ENCODE measurements around the gene FREM1.

FREM1 gene

DNA sequence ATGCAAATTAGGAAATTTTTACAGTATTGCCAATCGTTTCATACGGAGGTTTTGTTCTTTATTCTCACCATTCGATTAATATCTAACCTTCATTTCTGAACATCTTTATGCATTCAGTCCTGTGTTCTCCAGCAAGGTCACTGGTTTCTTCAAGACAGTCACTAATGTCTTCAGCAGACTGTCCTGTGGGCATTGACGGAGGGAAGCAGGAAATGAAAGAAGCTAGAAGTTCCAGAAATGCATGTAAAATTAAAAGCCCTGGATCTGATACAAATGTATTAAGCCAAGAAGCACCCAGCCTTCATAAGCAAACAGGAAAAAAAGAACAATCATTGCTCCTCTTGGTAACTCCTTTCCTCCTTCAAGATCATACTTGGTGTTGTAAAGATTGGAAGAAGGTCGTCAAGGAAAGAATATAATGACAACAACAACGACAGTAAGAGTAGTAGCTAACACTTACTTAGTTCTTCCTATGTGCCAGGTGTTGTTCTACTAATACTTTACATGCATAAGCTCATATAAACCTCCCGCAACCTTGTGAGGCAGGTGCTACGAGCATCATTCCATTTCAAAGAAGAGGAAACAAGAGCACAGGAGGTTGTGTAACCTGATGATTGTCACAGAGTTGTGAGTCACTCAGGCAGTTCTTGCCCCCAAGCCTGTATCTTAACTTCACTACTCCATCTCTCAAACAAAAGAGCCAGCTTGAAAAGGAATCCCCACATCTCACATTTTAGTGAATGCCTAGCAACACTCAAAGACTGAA lies 127.8 kb downstream of the FREM1 start:
- no peak overlapping the region for H3K4me3 ChIP-seq (ENCODE audit: low read depth, low read length)
- DNase-seq (ENCODE audit: low read depth): no peak

DNA sequence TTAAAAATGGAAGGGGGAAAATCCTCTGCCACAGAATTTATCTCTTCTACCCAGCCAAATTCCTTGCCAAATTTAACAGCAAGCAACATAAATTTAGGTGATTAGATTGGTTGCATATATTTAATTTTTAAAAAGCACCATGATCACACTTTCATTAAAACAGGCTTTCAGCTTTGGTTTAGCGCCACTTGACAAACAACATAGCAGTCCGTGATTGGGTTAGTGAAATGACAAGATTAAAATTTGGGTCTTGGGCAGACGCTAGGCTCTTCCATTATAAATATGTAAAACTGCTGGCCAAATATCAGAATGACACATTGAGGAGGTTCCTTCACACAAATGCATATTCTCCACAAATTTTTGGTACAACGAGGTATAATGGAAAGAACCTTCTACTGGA lies 129.5 kb downstream of the FREM1 start:
- H3K4me3 ChIP-seq (ENCODE audit: low read depth, low read length): no peak overlapping the region
- no peak for DNase-seq (ENCODE audit: low read depth)

DNA sequence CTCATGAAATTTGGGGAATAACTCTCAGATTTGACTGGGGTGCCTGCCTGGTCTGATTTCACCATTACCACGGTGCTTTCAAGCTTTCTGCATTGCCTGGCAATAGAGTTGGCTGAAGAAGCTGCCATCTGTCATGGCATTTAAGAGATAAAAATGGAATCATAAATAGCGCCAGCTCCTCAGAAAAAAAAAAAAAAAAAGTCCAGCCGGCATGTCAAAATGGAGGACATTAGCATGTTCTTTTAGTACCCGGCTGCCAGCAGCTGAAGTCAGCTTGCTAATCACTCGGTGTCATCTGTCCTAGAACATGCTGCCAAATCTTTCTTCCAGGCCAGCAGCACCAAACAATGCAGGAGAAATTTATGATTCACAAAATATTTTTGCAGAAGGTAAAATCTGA lies 130.0 kb downstream of the FREM1 start:
- no peak for DNase-seq (ENCODE audit: low read depth)
- no peak overlapping the region for H3K4me3 ChIP-seq (ENCODE audit: low read depth, low read length)

DNA sequence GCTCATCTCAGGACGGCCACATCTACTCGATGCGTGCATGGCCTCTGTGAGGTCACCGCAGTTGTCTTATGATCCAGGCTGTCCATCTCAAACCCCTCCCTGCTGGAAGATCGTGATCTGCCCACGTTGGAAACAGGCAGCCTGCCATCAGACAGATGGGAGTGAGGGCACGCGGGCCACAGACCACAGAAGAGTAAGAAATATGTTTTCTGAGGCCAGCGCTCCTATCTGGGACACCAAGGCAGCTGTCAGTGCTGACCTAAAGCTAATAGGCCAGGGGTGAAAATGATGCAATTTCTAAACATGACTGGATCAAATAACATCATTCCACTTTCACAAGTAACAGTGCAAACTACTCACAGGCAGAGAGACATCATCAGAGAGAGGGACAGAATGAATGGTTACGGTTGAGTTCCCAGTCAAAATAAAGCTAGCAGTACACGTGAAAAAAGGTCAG lies 130.6 kb downstream of the FREM1 start:
- DNase-seq (ENCODE audit: low read depth): peak; percentile 68
- H3K4me3 ChIP-seq (ENCODE audit: low read depth, low read length): no peak overlapping the region

DNA sequence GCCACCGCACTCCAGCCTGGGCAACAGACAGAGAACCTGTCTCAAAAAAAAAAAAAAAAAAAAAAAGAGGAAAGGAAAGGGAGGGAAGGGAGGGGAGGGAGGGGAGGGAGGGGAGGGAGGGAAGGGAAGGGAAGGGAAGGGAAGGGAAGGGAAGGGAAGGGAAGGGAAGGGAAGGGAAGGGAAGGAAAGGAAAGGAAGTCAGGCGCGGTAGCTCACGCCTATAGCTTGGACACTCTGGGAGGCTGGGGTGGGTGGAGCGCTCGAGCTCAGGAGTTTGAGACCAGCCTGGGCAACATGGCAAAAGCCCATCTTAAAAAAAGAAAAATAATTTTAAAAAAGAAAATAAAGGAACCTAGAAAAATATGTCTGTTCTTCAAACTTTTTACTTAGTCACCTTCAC lies 131.7 kb downstream of the FREM1 start:
- DNase-seq (ENCODE audit: low read depth): no peak
- H3K4me3 ChIP-seq (ENCODE audit: low read depth, low read length): no peak overlapping the region

DNA sequence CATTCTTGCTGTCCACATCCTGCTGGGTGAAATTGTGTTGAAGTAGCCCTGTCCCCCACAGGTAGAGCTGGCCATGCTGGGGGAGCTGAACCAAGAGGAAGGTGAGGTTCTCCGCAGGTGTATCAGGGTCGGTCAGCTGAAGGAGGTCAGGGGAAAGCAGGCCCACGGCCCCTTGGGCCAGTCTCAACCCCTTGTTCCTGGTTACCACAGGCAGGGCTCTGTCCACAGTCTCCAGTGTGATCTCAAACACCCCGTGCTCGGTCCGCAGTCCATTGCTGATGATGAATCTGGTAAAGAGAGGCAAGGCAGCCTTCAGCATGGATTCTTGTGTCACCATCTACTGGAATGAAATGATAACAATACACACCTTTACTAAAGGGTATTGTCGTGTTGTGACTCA lies 134.3 kb downstream of the FREM1 start:
- H3K4me3 ChIP-seq (ENCODE audit: low read depth, low read length): no peak overlapping the region
- DNase-seq (ENCODE audit: low read depth): no peak

DNA sequence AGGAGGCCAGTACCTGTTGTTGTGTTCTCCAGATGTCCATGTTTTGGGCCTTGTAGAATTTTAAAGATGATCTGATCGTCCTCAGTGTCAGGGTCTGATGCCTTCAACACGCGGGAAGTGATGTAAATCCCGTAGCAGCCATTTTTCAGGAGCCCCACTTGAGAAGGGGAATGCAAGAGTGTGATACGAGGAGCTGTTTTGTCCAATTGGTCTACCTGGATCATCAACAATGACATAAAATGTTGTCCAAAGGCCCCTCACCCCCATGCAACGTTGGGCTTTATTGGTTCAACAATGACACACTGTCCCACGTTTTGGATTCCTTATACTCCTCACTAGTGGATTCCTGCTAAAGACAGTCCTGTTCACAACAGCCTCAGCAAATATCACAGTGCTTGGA lies 139.6 kb downstream of the FREM1 start:
- DNase-seq (ENCODE audit: low read depth): no peak
- no peak overlapping the region for H3K4me3 ChIP-seq (ENCODE audit: low read depth, low read length)

DNA sequence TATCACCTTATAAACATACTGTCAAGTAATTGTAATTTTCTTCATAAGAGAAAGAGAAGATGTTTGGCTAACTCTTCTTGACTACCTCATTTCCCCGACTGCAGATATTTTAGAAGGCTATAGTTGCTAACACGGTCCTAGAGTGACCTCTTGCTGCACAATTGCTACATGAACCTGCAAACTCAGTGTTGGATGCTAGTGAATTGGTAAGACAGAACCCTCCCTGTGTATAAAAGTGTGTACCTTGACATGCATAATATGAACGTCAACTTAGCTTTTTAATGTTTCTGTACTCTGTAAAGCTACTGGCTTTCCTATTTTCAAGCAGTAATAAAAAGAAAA lies 141.0 kb downstream of the FREM1 start:
- DNase-seq (ENCODE audit: low read depth): no peak
- H3K4me3 ChIP-seq (ENCODE audit: low read depth, low read length): no peak overlapping the region

DNA sequence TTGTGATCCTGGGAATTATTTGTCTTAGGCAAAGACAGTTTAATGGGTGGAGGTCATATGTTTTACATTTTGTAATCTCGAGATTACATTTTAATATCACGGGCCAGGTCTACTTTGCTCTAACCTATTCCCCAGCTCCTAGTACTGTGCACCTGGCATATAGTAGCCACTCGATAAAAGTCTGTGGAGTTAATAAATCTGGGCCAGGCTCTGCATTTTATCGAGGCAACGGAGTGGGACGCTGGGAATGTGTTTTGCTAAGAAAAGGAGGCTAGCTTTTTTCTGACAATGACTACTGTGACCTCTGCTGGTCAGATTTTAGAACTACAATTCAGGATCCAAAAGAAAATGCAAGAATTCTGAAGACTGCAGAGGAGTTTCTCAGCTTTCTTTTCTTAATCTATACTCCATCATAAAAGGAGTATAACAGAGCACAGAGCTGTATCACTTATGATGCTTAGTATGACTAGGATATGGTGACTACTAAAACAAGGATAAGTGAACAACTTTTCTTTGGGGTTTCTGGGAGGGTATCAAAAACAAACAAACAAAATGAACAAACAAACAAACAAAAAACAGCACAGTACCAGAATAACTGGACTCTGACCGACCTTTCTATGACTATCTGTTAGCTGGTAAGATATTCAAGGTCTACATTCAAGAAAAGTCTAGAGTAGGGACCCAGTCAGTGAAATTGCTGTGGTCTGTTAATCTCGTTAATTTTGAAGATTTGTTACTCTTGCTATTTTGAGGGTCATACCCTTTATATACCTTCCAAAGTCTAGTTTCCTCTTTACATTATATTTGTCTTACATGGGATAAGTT lies 141.6 kb downstream of the FREM1 start:
- H3K4me3 ChIP-seq (ENCODE audit: low read depth, low read length): no peak overlapping the region
- no peak for DNase-seq (ENCODE audit: low read depth)

DNA sequence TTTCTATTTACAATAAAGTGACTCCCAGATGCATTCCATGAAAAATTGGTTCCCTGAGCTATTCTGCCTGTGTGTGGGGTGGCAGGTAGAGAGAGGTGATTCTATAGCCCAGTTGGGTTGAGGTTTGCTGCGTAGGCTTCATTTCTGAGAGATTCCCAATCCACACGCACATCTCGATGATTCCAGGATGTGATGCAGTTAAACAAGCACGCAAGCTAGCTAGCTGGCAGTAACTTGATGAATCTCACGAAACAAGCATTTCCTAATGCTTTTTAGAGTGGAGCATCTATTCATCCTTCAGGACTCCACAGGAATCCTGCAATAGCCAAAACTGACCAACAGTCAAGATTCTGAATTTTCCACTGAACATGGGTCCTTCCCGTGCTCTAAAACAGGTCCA lies 143.9 kb downstream of the FREM1 start:
- H3K4me3 ChIP-seq (ENCODE audit: low read depth, low read length): no peak overlapping the region
- no peak for DNase-seq (ENCODE audit: low read depth)

DNA sequence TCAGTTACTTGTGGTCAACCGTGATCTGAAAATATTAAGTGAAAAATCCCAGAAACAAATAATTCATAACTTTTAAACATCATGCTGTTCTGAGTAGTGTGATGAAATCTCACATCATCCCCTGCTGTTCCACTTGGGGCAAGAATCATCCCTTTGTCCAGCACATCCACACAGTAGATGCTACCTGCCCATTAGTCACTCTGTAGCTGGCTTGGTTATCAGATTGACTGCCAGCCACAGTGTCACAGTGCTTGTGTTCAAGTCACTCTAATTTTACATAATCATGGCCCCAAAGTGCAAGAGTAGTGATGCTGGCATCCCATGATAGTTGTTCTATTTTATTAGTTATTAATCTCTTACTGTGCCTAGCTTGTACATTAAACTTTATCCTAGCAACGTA lies 148.6 kb downstream of the FREM1 start:
- H3K4me3 ChIP-seq (ENCODE audit: low read depth, low read length): no peak overlapping the region
- no peak for DNase-seq (ENCODE audit: low read depth)

DNA sequence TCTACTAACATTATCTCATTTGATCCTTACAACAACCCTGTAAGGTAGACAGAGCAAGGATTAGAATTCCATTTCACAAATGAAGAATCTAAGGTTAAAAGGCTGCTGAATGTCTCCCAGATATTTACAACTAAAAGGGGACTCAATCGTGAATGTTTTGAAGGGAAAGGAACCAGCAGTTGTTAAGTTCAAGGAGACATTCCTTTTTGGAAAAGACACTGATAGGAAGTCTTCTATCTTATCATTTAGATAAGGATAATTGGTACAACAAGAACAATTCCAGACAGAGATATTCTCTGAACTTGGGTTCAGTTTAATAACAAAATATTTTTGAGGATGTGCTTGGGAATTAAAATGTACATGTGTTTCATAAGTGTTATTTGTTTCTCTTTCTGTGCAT lies 150.2 kb downstream of the FREM1 start:
- H3K4me3 ChIP-seq (ENCODE audit: low read depth, low read length): no peak overlapping the region
- no peak for DNase-seq (ENCODE audit: low read depth)

DNA sequence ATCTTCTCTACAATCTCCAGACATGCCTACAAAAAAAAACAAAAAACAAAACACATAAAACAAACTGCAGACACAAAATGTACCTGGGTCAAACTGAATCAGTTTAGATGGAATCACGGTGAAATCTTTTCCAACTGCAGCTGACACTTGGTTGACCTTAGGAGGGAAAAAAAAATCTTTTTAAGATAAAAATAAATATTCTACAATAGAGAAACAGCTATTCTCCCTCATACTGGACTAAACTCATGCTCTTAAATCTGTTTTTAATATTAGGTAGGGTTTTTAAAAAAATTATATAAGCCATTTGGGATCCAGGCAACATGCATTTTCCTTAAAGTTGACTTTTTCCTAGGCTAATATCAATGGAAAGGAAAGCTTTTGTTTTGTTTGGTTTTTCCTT lies 153.9 kb downstream of the FREM1 start:
- DNase-seq (ENCODE audit: low read depth): no peak
- no peak overlapping the region for H3K4me3 ChIP-seq (ENCODE audit: low read depth, low read length)

DNA sequence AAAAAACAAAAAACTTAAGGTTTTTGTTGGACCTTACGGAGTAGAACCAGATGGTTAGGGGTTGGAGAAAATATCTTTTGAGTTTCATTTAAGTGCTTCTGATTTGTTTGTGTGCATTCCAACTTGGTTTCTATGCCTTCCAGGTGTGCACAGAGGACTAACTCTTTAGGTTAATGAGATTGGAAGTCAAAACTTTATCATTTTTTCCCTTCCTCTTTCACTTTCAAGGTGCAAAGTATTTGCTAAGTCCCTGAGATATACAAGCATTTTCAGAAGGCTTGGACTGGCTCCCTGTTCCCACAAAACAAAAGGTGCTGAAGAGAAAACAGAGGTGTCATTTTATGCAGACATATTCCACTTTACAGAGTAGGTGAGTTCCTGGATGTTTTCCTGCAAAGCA lies 157.4 kb downstream of the FREM1 start:
- H3K4me3 ChIP-seq (ENCODE audit: low read depth, low read length): no peak overlapping the region
- DNase-seq (ENCODE audit: low read depth): no peak

DNA sequence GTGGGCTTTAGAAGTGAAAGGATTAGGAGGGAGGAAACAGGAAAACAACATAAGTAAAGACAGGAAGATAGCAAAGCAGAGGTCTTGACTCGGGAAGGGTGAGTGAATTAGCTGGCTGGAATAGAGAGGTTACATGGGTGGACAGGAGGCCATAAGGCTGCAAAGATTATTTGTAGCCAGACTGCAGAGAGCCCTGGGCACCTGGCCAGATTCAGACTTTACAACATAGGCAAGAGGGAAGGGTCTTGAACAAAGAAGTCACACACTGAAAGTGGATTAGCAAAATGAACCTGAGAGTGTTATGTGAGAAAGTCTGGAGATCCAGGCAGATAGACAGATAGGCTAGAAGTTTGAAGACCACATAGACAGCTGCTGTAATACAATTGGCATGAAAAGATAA lies 158.0 kb downstream of the FREM1 start:
- no peak overlapping the region for H3K4me3 ChIP-seq (ENCODE audit: low read depth, low read length)
- no peak for DNase-seq (ENCODE audit: low read depth)

DNA sequence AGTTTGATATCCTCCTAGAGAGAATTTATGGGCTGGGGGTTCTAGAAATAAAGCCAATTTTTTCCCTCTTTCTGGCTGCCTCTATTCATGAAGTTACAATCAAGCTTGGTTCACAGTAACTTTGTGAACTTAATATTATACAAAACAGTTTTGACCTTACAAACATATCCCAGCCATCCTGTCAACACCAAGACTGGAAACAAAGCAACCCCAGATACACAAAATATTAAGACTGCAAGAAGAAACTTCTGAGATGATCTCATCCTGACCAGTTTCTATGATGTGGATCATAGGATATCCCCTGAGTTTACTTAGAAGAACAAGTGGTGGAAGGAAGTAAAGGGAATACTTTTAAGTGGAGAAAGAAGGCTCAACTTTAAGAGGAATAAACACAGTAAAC lies 159.4 kb downstream of the FREM1 start:
- DNase-seq (ENCODE audit: low read depth): no peak
- no peak overlapping the region for H3K4me3 ChIP-seq (ENCODE audit: low read depth, low read length)

DNA sequence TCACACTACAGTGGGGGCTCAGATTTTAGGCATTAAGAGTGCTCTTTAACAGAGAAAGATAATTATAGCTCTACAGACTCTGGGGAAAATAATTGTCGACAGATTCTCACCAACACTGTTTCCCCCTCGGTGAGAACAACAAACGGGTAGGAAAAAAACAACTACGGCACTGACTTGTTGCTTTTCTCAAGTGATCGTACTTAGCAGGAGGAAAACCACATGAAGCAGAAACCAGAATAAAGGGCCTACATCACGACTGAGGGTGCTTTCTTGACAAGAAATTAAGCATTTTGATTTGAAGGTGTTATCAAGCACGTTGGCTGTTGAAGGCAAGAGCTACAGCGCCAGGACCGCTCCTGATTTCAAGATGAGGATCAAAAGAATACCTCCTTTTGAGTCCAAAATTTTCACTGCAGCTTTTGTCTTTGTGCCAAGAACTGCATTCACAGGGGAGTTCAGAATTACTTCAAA lies 160.5 kb downstream of the FREM1 start:
- H3K4me3 ChIP-seq (ENCODE audit: low read depth, low read length): no peak overlapping the region
- DNase-seq (ENCODE audit: low read depth): no peak

DNA sequence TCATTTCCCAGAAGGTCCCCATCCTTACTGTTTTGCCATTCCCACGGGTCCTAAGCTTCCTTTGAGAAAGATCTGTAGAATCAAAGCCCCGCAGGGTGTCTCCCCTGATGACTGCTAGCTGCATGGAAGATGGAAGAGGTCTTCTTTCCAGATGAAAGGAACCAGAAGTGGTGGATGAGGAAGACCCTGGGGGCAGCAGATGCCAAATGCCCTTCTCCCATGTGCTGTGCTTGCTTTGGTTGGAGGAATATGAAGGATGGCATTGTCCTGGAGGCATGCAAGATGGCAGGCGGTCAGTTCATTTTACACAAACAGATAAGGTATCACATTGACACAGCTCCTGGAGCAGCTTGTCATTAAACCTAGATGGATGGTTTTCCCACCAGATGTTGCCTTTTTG lies 161.9 kb downstream of the FREM1 start:
- H3K4me3 ChIP-seq (ENCODE audit: low read depth, low read length): no peak overlapping the region
- DNase-seq (ENCODE audit: low read depth): no peak

DNA sequence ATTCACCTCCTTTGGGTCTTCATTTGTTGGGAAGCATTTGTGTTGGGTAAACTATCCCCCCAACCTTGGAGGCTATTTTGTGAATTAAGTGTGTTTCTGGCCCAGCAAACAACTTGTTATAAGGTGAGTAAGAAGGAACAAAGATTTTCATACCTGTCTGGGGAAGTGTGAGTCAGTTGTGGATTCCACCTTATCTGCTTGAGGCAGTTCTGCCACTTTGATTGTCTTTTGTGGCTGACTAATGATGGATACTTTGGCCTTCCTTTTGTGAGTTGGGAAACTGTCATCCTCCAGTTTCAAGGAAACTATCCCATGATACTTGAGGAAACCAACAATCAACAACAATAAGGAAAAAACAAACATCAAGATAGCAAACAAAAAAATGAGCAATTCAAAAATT lies 163.1 kb downstream of the FREM1 start:
- H3K4me3 ChIP-seq (ENCODE audit: low read depth, low read length): no peak overlapping the region
- DNase-seq (ENCODE audit: low read depth): no peak

DNA sequence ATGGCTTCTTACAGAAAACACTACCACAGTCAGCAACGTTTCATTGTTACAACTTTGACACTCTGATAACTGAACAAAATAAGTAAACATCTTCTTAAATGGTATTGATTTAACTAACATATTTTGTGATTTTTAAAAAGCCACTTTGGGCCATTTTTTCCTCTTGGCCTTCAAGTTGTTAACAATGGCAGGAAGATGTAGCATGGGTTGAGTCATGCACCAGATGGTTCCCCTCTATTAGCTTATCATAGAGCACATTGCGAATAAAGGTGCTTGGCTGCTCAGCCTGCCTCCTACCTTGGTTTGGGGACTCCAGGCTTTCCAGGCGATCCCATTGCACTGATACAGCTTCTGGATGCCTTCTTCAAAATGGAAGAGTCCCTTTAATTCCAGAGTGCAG lies 163.6 kb downstream of the FREM1 start:
- no peak overlapping the region for H3K4me3 ChIP-seq (ENCODE audit: low read depth, low read length)
- DNase-seq (ENCODE audit: low read depth): no peak

DNA sequence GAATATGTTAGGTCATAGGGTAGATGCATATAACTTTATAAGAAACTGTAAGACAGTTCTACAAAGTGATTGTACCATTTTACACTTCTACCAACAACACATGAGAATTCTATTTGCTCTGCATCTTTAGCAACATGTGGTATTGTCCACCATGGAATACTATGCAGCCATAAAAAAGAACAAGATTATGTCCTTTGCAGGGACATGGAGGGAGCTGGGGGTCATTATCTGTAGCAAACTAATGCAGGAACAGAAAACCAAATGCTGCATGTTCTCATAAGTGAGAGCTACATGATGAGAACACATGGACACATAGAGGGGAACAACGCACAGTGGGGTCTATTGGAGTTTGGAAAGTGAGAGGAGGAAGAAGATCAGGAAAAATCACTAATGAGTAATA lies 165.5 kb downstream of the FREM1 start:
- H3K4me3 ChIP-seq (ENCODE audit: low read depth, low read length): no peak overlapping the region
- DNase-seq (ENCODE audit: low read depth): no peak
